Spleen (tissue), 7 donors: ENCODE results near the gene TMPRSS6.

ENCODE experiments used
- CTCF ChIP-seq, 11 experiments: fragments of 200-600 bp in 7 of 11; fragments of 450-650 bp in 4 of 11; sonication (generic) in 4 of 11; IDR thresholded peaks in 8 of 11; conservative IDR thresholded peaks in 3 of 11; 1 replicate in 7 of 11; 2 replicates in 4 of 11; pipeline versions ENCODE4 v1.4.0 to v1.8.0; 2016 to 2021; ENCODE audit warnings: antibody characterized with exemption in 11 of 11, inconsistent platforms in 4 of 11, mild to moderate bottlenecking in 1 of 11
- POLR2A ChIP-seq, 3 donors: fragments of 450-650 bp; IDR thresholded peaks; one replicate each; pipeline ENCODE4 v1.5.1; 2017; ENCODE audit warnings: antibody characterized with exemption in 3 of 3, mild to moderate bottlenecking in 1 of 3
- donor health status: DM: no; HTN: no; CAD: no; lungs with moderate emphysema.
- donor health status: DM: no; HTN: no; CAD: no.
- donor health status: DM: no; HTN: no; CAD: no.

DNA sequence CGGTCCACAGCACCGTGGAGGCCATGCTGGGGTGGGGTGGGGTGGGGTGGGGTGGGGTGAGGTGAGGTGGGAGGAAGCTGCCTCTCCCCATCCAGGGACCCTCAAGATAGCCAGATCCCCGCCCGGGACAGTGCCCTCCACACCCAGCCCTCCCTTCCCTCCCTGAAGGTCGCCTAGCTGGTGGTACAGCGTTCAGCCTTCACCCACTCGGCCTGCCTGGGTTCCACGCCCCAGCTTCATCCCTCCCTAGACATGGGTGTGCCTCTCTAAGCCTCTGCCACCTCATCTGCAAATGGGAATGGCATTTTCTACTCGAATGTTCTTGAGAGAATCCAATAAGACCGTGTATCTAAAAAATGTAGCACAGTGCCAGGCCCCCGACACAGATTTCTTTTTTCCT lies 40.2 kb downstream of the TMPRSS6 start:
- no peak for TF ChIP-seq CTCF (IDR thresholded peaks at IDR 0.05 in 8 of 11, conservative IDR thresholded peaks at IDR 0.05 in 3 of 11)
- TF ChIP-seq POLR2A (IDR thresholded peaks at IDR 0.05) = no peak
